Natural killer cell (primary cell): Measurements from ENCODE around the gene KCNJ16. TPM values are rescaled to one million over a fixed set of nuclear protein-coding genes. Genes with fewer than 3 reads are reported as not detected.

ENCODE experiments used
- ATAC-seq, 3 donors: fragments of 150-1000 bp in 2 of 3; fragments of 200-7000 bp in 1 of 3; cut with Tn5 transposase; 1 replicate in 1 of 3; 2 replicates in 2 of 3; pipeline ENCODE4 v1.10.0; 2021; ENCODE audit warnings: mild to moderate bottlenecking in 2 of 3, moderate library complexity in 2 of 3
- DNase-seq, 2 donors: peaks; one replicate each; pipeline versions ENCODE4 v3.0.0 to v3.0.0-alpha.2; 2013 to 2021; ENCODE audit warnings: mixed read lengths in 1 of 2
- H3K27ac ChIP-seq: one replicate; pipeline ENCODE4 v1.5.1; 2013; ENCODE audit warnings: mild to moderate bottlenecking, low read length
- H3K27me3 ChIP-seq: one replicate; pipeline ENCODE4 v1.6.1; 2013; ENCODE audit warnings: low read length; ENCODE audit not compliant: control insufficient read depth, insufficient read depth
- H3K36me3 ChIP-seq: one replicate; pipeline ENCODE4 v1.6.1; 2013; ENCODE audit warnings: low read length; ENCODE audit not compliant: control insufficient read depth, insufficient read depth
- H3K4me1 ChIP-seq: one replicate; pipeline ENCODE4 v1.6.1; 2013; ENCODE audit warnings: low read length; ENCODE audit not compliant: control insufficient read depth, insufficient read depth
- H3K4me3 ChIP-seq: one replicate; pipeline ENCODE4 v1.5.1; 2013; ENCODE audit warnings: low read length
- H3K9me3 ChIP-seq: one replicate; pipeline ENCODE4 v1.6.1; 2013; ENCODE audit warnings: low read length; ENCODE audit not compliant: control insufficient read depth, insufficient read depth
- H3K27ac Mint-ChIP-seq, 2 donors: one replicate each; pipeline ENCODE4 v1.8.0; 2022; ENCODE audit warnings: mild to moderate bottlenecking in 2 of 2, mixed read lengths in 2 of 2, moderate library complexity in 1 of 2
- H3K27me3 Mint-ChIP-seq, 2 donors: one replicate each; pipeline ENCODE4 v1.8.0; 2022; ENCODE audit warnings: low read depth in 2 of 2, mixed read lengths in 2 of 2
- H3K36me3 Mint-ChIP-seq: one replicate; pipeline ENCODE4 v1.8.0; 2022; ENCODE audit warnings: mixed read lengths
- H3K4me1 Mint-ChIP-seq, 2 donors: one replicate each; pipeline ENCODE4 v1.8.0; 2022; ENCODE audit warnings: mixed read lengths in 2 of 2
- H3K4me3 Mint-ChIP-seq: one replicate; pipeline ENCODE4 v1.8.0; 2022; ENCODE audit warnings: mild to moderate bottlenecking, moderate library complexity, mixed read lengths
- H3K9me3 Mint-ChIP-seq, 2 donors: one replicate each; pipeline ENCODE4 v1.8.0; 2022; ENCODE audit warnings: mixed read lengths in 2 of 2
- WGBS: methylation state at CpG from one replicate; pipeline ENCODE4 v1.1.7; 2013; ENCODE audit warnings: missing lambda C conversion rate; ENCODE audit not compliant: insufficient coverage; 5-methylcytosine and 5-hydroxymethylcytosine counted together
- intact Hi-C: fragments of 100-400 bp; cut with micrococcal nuclease; formaldehyde crosslinking; loops from one replicate; pipeline ENCODE4 v1.14.2; 2022
- total RNA-seq, 4 donors: library from RNA; stranded (reverse); fragments of 120-200 nt in 1 of 4; gene quantifications; one replicate each; pipeline versions ENCODE4 v1.2.3 to v1.2.4, GENCODE V29; 2013 to 2022
- TF ChIP-seq, protein P1 (sequence below): fragments of 200-600 bp; IDR thresholded peaks from one replicate; pipeline ENCODE4 v1.8.0; 2022; ENCODE audit warnings: antibody characterized with exemption

Gene KCNJ16
- total RNA-seq, 3 donors from 2014 or later (not counting 1 experiment from before 2014, with no cell fraction given), result not detected

DNA sequence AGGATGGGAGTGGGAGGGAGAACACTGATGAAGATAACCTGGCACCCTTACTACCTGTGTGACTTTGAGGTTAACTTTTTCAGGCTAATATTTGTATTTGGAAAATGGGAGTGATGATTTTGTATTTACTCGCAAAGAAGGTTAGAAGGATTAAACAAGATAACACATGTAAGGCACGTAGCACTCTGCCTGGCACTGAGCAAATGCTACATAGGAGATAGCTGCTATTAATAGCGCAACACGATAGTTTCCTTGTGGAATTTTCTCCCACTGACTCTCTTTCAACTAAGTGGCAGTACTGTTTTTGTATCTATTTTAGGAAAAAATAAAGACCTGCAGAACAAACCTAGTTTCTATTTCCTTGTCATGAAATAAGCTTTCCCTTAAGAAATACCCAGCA, 15.4 kb upstream of the KCNJ16 start:
- Histone ChIP-seq H3K36me3 (no peaks in the 10 kb centered on the region), H3K27me3 (no peaks in the 10 kb centered on the region), H3K4me1 (no peaks in the 10 kb centered on the region), H3K27ac (no peak overlapping the region), H3K9me3 (no peaks in the 10 kb centered on the region), H3K4me3 (no peak overlapping the region)
- Mint-ChIP-seq H3K27ac (no peak overlapping the region), H3K9me3 (peaks cover 0 to 3% of the 10 kb centered on the region in 2 donors), H3K4me1 (no peaks in the 10 kb centered on the region), H3K4me3 (no peak overlapping the region), H3K27me3 (no peaks in the 10 kb centered on the region), H3K36me3 (no peaks in the 10 kb centered on the region)
- WGBS, result 97% methylated on average over 4 of the region's 4 CpGs
- TF ChIP-seq, protein P1, sequence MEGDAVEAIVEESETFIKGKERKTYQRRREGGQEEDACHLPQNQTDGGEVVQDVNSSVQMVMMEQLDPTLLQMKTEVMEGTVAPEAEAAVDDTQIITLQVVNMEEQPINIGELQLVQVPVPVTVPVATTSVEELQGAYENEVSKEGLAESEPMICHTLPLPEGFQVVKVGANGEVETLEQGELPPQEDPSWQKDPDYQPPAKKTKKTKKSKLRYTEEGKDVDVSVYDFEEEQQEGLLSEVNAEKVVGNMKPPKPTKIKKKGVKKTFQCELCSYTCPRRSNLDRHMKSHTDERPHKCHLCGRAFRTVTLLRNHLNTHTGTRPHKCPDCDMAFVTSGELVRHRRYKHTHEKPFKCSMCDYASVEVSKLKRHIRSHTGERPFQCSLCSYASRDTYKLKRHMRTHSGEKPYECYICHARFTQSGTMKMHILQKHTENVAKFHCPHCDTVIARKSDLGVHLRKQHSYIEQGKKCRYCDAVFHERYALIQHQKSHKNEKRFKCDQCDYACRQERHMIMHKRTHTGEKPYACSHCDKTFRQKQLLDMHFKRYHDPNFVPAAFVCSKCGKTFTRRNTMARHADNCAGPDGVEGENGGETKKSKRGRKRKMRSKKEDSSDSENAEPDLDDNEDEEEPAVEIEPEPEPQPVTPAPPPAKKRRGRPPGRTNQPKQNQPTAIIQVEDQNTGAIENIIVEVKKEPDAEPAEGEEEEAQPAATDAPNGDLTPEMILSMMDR, result no peak
- no peak for ATAC-seq
- intact Hi-C loops, result no loop called here
- no peak for DNase-seq

DNA sequence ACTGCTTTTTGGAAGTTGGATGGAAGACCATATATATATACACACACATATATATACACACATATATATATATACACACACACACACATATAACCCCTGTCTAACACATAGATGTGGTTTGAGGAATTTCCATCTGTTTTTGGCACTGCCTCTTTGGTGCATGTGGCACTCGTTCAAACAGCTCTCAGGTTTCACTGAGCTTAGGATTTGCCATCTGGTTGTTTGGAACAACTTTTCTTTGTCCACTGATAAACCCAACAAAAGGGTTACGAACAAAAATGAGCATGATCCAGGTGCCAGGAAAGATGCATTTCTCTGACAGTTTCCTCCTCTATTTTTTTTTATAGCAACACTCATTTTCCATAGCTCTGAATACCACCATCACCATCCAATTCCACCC, 14.6 kb upstream of the KCNJ16 start:
- H3K27ac ChIP-seq, result no peak overlapping the region
- Mint-ChIP-seq H3K27ac (no peak overlapping the region), H3K4me1 (no peaks in the 10 kb centered on the region), H3K36me3 (no peaks in the 10 kb centered on the region), H3K4me3 (no peak overlapping the region), H3K9me3 (peaks cover 0 to 3% of the 10 kb centered on the region in 2 donors), H3K27me3 (no peaks in the 10 kb centered on the region)
- TF ChIP-seq, protein P1, result no peak
- no peaks in the 10 kb centered on the region for H3K9me3 ChIP-seq
- no peak for DNase-seq
- no peaks in the 10 kb centered on the region for H3K4me1 ChIP-seq
- intact Hi-C loops, result no loop called here
- ATAC-seq, result no peak
- 92% methylated on average over 2 of the region's 2 CpGs for WGBS
- H3K36me3 ChIP-seq, result no peaks in the 10 kb centered on the region
- no peaks in the 10 kb centered on the region for H3K27me3 ChIP-seq
- H3K4me3 ChIP-seq, result no peak overlapping the region

DNA sequence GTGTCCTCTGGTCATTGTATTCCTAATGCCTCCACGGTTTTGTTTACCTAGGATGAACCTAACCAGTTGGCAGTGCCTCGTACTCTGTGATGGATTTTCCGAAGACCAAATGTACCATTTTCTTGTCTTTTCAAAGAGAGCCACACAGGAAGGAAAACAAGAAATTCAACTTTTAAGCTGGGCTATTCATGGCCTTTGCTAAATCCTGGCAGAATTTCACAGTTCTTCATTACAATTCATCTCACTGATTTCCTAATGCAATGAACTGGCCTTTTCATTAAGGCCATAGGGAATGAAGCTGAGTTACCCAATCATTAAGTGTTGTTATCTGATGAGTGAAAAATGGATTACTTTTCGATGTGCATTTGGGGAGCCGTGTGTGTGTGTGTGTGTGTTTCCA, 7.9 kb upstream of the KCNJ16 start:
- Histone ChIP-seq H3K27ac (no peak overlapping the region), H3K36me3 (no peaks in the 10 kb centered on the region), H3K4me3 (no peak overlapping the region), H3K27me3 (peaks cover 2% of the 10 kb centered on the region), H3K9me3 (no peaks in the 10 kb centered on the region), H3K4me1 (no peaks in the 10 kb centered on the region)
- ATAC-seq, result no peak
- Mint-ChIP-seq H3K27me3 (no peaks in the 10 kb centered on the region), H3K4me1 (no peaks in the 10 kb centered on the region), H3K27ac (no peak overlapping the region), H3K9me3 (peaks cover 0 to 2% of the 10 kb centered on the region in 2 donors), H3K4me3 (no peak overlapping the region), H3K36me3 (no peaks in the 10 kb centered on the region)
- DNase-seq, result no peak
- TF ChIP-seq, protein P1, result no peak
- WGBS, result 73% methylated on average over 5 of the region's 5 CpGs
- intact Hi-C loops, result no loop called here

DNA sequence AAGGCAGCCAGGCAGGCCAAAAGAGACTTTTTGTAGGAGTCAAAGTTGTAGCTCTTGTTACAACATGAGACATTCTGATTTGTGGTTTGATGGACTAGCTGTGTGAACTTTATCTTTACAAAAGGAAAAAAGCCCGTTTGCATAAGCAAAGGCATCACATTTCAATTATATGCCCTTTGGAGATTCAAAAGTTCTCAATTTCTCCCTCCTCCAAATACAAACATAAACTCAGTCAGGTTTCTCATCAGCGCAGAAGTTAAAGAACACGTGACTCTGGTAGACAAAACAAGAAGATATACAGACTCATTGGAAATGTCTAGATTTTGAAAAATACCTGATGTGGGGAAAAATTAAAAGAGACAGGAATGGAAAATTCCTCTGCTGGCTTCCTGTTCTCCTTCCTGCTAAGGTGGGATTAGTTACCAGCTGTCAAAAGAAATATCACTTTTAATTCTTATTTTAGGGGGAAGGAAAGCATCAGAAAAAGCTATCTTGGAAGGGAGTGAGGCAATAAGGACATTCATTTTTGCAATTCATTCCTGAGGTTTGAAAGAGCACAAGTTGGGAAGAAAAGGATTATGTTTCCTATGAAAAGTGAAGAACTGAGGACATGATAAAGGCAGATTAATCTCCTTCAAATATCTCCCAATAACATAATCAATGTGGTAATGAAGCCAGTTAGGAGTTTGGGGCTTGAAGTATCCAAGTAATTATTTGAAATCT, 4.6 kb upstream of the KCNJ16 start:
- peaks cover 0 to 4% of the 10 kb centered on the region in 2 donors for H3K9me3 Mint-ChIP-seq
- DNase-seq (no peak), ATAC-seq (no peak)
- TF ChIP-seq, protein P1, result no peak
- Histone ChIP-seq H3K4me3 (no peak overlapping the region), H3K27me3 (peaks cover 2% of the 10 kb centered on the region), H3K27ac (no peak overlapping the region), H3K9me3 (no peaks in the 10 kb centered on the region), H3K4me1 (no peaks in the 10 kb centered on the region), H3K36me3 (no peaks in the 10 kb centered on the region)
- no peaks in the 10 kb centered on the region for H3K36me3 Mint-ChIP-seq
- H3K4me3 Mint-ChIP-seq, result no peak overlapping the region
- WGBS, result 94% methylated on average over 2 of the region's 3 CpGs
- no peaks in the 10 kb centered on the region for H3K27me3 Mint-ChIP-seq
- H3K4me1 Mint-ChIP-seq, result no peaks in the 10 kb centered on the region
- H3K27ac Mint-ChIP-seq, result no peak overlapping the region
- intact Hi-C loops, result no loop called here
